Measurements from ENCODE around the gene CAMKV.
A peak's percentile ranks its signal among the peaks of the same experiment; 100 is the strongest.

The CAMKV gene

DNA sequence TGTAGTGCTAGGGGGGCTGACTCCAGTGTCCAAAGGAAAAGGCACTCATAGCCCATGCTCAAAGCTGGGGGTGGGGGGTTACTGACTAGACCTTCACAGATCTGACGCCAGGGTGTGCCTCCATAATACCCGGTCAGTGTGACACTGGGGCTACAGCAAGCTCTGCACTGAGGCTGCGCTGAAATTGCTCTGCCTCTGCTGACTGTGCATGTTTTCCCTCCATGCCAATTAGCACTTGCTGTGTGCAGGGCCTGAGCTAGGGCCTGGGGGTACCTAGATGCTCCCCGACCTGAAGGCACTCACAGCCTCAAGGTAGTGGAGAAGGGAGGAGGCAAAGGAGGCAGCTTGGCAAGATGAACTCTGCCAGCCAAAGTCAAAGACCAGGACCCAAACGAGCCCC, 5.2 kb downstream of the CAMKV start:
- TF ChIP-seq GABPA (IDR thresholded peaks at IDR 0.05; ENCODE audit: low read depth) (no peak), POLR2AphosphoS5 (IDR thresholded peaks at IDR 0.05; ENCODE audit: low read depth) (no peak), SPI1 (IDR thresholded peaks at IDR 0.05; ENCODE audit: borderline replicate concordance, low read depth) (no peak)
- TF ChIP-seq, protein P1, sequence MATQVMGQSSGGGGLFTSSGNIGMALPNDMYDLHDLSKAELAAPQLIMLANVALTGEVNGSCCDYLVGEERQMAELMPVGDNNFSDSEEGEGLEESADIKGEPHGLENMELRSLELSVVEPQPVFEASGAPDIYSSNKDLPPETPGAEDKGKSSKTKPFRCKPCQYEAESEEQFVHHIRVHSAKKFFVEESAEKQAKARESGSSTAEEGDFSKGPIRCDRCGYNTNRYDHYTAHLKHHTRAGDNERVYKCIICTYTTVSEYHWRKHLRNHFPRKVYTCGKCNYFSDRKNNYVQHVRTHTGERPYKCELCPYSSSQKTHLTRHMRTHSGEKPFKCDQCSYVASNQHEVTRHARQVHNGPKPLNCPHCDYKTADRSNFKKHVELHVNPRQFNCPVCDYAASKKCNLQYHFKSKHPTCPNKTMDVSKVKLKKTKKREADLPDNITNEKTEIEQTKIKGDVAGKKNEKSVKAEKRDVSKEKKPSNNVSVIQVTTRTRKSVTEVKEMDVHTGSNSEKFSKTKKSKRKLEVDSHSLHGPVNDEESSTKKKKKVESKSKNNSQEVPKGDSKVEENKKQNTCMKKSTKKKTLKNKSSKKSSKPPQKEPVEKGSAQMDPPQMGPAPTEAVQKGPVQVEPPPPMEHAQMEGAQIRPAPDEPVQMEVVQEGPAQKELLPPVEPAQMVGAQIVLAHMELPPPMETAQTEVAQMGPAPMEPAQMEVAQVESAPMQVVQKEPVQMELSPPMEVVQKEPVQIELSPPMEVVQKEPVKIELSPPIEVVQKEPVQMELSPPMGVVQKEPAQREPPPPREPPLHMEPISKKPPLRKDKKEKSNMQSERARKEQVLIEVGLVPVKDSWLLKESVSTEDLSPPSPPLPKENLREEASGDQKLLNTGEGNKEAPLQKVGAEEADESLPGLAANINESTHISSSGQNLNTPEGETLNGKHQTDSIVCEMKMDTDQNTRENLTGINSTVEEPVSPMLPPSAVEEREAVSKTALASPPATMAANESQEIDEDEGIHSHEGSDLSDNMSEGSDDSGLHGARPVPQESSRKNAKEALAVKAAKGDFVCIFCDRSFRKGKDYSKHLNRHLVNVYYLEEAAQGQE (IDR thresholded peaks at IDR 0.05; ENCODE audit: insufficient replicate concordance, low read depth), result no peak
- TF ChIP-seq, protein P2, sequence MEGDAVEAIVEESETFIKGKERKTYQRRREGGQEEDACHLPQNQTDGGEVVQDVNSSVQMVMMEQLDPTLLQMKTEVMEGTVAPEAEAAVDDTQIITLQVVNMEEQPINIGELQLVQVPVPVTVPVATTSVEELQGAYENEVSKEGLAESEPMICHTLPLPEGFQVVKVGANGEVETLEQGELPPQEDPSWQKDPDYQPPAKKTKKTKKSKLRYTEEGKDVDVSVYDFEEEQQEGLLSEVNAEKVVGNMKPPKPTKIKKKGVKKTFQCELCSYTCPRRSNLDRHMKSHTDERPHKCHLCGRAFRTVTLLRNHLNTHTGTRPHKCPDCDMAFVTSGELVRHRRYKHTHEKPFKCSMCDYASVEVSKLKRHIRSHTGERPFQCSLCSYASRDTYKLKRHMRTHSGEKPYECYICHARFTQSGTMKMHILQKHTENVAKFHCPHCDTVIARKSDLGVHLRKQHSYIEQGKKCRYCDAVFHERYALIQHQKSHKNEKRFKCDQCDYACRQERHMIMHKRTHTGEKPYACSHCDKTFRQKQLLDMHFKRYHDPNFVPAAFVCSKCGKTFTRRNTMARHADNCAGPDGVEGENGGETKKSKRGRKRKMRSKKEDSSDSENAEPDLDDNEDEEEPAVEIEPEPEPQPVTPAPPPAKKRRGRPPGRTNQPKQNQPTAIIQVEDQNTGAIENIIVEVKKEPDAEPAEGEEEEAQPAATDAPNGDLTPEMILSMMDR (IDR thresholded peaks at IDR 0.05; ENCODE audit: insufficient read depth, low read length), result no peak
- no peak overlapping the region for H3K4me3 ChIP-seq (replicated peaks; ENCODE audit: insufficient read depth, low read length)
- no peak overlapping the region for H3K27ac ChIP-seq (replicated peaks)
- H3K27me3 ChIP-seq (ENCODE audit: insufficient read depth, poor library complexity, severe bottlenecking), result peaks cover 21% of the 10 kb centered on the region
- DNase-seq (ENCODE audit: low read depth in 1 of 2, low spot score in 1 of 2), result no peak

DNA sequence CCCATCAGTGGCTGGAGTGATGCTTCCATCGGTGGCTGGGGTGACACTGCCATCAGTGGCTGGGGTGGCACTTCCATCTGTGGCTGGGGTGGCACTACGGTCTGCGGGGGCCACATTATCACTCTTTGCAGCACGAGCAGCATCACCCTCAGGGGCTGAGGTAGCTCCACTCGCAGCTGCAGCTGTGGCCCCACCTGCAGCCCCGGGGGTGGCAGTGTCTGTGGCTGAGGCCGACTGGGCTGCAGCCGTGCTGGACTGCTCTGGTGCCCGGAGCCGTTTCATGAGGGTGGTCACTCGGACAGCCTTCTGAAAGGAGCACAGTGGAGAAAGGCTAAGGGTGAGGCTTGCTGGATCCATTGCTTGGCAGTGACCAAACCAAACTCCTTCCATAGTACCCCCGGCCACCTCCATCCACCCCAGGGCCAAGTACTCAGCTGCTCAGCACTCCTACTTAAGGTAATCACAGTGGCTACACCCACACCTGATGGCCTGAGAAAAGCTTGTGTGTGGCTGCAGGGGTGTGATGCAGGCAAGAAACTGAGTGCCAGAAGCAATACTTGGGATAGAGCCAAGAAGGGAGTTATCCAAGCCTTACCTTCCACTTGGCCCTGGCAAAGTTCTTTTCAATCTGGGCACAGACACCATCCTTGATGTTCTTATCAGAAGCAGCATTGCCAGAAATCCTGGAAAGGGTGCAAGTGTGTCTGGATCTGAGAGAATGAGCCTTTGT, 10.0 kb downstream of the CAMKV start:
- DNase-seq (ENCODE audit: low read depth in 1 of 2, low spot score in 1 of 2), result no peak
- peaks cover 7% of the 10 kb centered on the region for H3K27me3 ChIP-seq (ENCODE audit: insufficient read depth, poor library complexity, severe bottlenecking)
- TF ChIP-seq SPI1 (IDR thresholded peaks at IDR 0.05; ENCODE audit: borderline replicate concordance, low read depth), result no peak
- TF ChIP-seq, protein P1 (IDR thresholded peaks at IDR 0.05; ENCODE audit: insufficient replicate concordance, low read depth), result no peak
- no peak overlapping the region for H3K4me3 ChIP-seq (replicated peaks; ENCODE audit: insufficient read depth, low read length)
- no peak overlapping the region for H3K27ac ChIP-seq (replicated peaks)

DNA sequence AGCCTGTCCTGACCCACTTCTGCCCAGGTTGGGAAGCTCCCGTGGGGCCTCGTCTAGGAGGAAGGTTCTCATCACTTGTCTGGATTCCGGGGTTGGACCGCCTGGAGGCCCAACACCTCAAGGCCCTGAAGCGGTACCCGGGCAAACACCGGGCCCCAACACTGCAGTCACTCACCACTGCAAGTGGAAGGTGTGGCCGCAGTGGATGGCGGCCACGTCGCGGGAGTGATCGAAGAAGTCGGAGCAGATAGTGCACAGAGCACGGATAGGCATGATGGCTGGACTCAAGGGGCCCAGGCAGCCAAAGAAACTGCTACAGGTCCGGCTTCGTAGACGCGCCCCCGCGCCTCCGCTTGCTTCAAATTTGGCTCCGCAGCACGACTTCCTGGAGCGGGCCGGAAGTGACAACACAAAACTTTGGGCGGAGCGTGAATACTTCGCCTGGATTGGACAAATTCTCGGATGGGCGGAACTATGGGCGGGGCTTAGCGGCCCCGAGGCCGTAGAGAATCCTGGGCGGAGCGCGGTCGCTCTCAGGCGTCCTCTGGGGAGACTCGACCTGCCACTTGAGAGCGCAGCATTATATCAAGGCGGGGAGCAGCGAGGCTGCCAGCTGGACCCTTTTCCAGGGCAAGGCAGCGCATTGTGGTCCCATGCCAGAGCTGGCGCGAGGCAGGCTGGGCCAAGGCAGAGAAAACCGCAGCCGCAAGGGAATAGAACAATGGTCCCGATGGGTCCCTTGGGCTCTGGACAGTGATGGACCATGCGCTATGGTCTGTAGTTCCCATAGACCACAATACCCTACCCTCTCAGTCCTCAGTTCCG, 13.3 kb downstream of the CAMKV start, which contains the start of gene TRAIP:
Gene TRAIP, minus strand, starts transcription at position 384 of the 825 bp plus-strand sequence. Its CDS starts 111 bp downstream, at position 273.
- TF ChIP-seq SPI1 (IDR thresholded peaks at IDR 0.05; ENCODE audit: borderline replicate concordance, low read depth) (peak; percentile 8; the same call in 1 of the 2 replicates), POLR2AphosphoS5 (IDR thresholded peaks at IDR 0.05; ENCODE audit: low read depth) (peak; percentile 83), GABPA (IDR thresholded peaks at IDR 0.05; ENCODE audit: low read depth) (peak; percentile 92)
- TF ChIP-seq, protein P1 (IDR thresholded peaks at IDR 0.05; ENCODE audit: insufficient replicate concordance, low read depth), result peak; percentile 59
- TF ChIP-seq, protein P2 (IDR thresholded peaks at IDR 0.05; ENCODE audit: insufficient read depth, low read length), result no peak
- H3K4me3 ChIP-seq (replicated peaks; ENCODE audit: insufficient read depth, low read length), result peak within 1 kb of the TSS; percentile 91
- peak; percentile 92 to 94 for DNase-seq (ENCODE audit: low read depth in 1 of 2, low spot score in 1 of 2)
- H3K27me3 ChIP-seq (ENCODE audit: insufficient read depth, poor library complexity, severe bottlenecking), result no peaks in the 10 kb centered on the region
- peak within 1 kb of the TSS; percentile 51 for H3K27ac ChIP-seq (replicated peaks)
